DOHH2 (cell line): ENCODE results near the gene COL25A1.

Experiments used
- H3F3A ChIP-seq: fragments of 200-600 bp; sonication (generic), shearing (Covaris generic); 2 replicates; pipeline ENCODE4 v1.6.0; 2016; ENCODE audit warnings: antibody characterized with exemption, mild to moderate bottlenecking; ENCODE audit not compliant: control insufficient read depth, insufficient read depth
- H3K27ac ChIP-seq: fragments of 200-600 bp; sonication (generic); 2 replicates; pipeline ENCODE4 v1.5.1; 2014; ENCODE audit warnings: low read depth, mild to moderate bottlenecking, low read length, moderate library complexity
- H3K27me3 ChIP-seq: fragments of 200-600 bp; sonication (generic); 2 replicates; pipeline ENCODE4 v1.6.1; 2014; ENCODE audit warnings: mild to moderate bottlenecking, low read length, mixed read lengths; ENCODE audit not compliant: control insufficient read depth
- H3K36me3 ChIP-seq: fragments of 200-600 bp; sonication (generic); 2 replicates; pipeline ENCODE4 v1.6.1; 2014; ENCODE audit warnings: mild to moderate bottlenecking, low read length, moderate library complexity, mixed read lengths; ENCODE audit not compliant: control insufficient read depth
- H3K4me1 ChIP-seq: fragments of 200-600 bp; sonication (generic); 2 replicates; pipeline ENCODE4 v1.6.1; 2014; ENCODE audit warnings: mild to moderate bottlenecking, low read length, mixed read lengths; ENCODE audit not compliant: control insufficient read depth
- H3K4me2 ChIP-seq: fragments of 200-600 bp; sonication (generic); 2 replicates; pipeline ENCODE4 v1.6.0; 2014; ENCODE audit warnings: mild to moderate bottlenecking, low read length, moderate library complexity
- H3K4me3 ChIP-seq: fragments of 200-600 bp; sonication (generic); 2 replicates; pipeline ENCODE4 v1.5.1; 2014; ENCODE audit warnings: mild to moderate bottlenecking, low read length, mixed read lengths
- H3K79me2 ChIP-seq: fragments of 200-600 bp; sonication (generic); 2 replicates; pipeline ENCODE4 v1.6.1; 2014; ENCODE audit warnings: mild to moderate bottlenecking, low read length, mixed read lengths; ENCODE audit not compliant: control insufficient read depth
- H3K9me2 ChIP-seq: fragments of 200-600 bp; sonication (generic); replicated peaks from 2 replicates; pipeline ENCODE4 v1.6.1; 2014; ENCODE audit warnings: mild to moderate bottlenecking, low read length, mixed read lengths; ENCODE audit not compliant: control insufficient read depth
- H3K9me3 ChIP-seq: fragments of 200-600 bp; sonication (generic); 2 replicates; pipeline ENCODE4 v1.6.1; 2014; ENCODE audit warnings: antibody characterized with exemption, low read length, mixed read lengths; ENCODE audit not compliant: control insufficient read depth, insufficient read depth
- H4K20me1 ChIP-seq: fragments of 200-600 bp; sonication (generic); 2 replicates; pipeline ENCODE4 v1.6.0; 2014; ENCODE audit warnings: low read depth, mild to moderate bottlenecking, antibody characterized with exemption, low read length, moderate library complexity; ENCODE audit not compliant: control insufficient read depth, insufficient read depth
- EZH2phosphoT487 ChIP-seq: fragments of 200-600 bp; sonication (generic); IDR thresholded peaks from 2 replicates; pipeline ENCODE4 v1.6.1; 2017; ENCODE audit warnings: borderline replicate concordance, mild to moderate bottlenecking, antibody characterized with exemption, low read length, moderate library complexity, mixed read lengths
- TF ChIP-seq, protein P1 (sequence below): fragments of 200-600 bp; sonication (generic); IDR thresholded peaks from one replicate; pipeline ENCODE4 v1.5.1; 2014; ENCODE audit warnings: antibody characterized with exemption, mild to moderate bottlenecking, low read depth, low read length; ENCODE audit not compliant: poor library complexity, severe bottlenecking

COL25A1 gene

DNA sequence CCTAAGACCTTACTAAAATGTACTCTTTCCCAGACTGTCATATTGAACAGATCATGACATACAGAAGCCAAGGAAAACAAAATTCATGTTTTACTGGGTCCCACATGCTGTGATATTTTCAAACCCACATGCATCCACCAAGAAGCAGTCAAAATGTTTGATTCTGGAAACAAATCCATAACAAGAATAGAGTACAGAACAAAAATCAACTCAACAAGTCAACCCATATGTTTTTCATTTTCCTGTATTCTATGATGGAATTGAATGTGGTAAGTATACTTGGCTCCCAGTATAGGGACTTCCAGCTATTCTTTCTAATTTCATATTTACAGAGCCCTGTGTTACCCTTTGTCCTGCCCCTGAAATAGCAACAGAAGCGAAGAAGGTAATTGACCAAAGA lies 106.8 kb downstream of the COL25A1 start:
- Histone ChIP-seq H3K9me3 (no peaks in the 10 kb centered on the region), H3K4me3 (no peak overlapping the region), H3K79me2 (no peaks in the 10 kb centered on the region), H3K9me2 (no peaks in the 10 kb centered on the region), H4K20me1 (no peaks in the 10 kb centered on the region), H3K4me1 (no peaks in the 10 kb centered on the region), H3K27me3 (no peaks in the 10 kb centered on the region), H3K36me3 (no peaks in the 10 kb centered on the region), H3K4me2 (no peak overlapping the region), H3K27ac (no peak overlapping the region), H3F3A (no peaks in the 10 kb centered on the region)
- no peak for TF ChIP-seq EZH2phosphoT487
- TF ChIP-seq, protein P1, sequence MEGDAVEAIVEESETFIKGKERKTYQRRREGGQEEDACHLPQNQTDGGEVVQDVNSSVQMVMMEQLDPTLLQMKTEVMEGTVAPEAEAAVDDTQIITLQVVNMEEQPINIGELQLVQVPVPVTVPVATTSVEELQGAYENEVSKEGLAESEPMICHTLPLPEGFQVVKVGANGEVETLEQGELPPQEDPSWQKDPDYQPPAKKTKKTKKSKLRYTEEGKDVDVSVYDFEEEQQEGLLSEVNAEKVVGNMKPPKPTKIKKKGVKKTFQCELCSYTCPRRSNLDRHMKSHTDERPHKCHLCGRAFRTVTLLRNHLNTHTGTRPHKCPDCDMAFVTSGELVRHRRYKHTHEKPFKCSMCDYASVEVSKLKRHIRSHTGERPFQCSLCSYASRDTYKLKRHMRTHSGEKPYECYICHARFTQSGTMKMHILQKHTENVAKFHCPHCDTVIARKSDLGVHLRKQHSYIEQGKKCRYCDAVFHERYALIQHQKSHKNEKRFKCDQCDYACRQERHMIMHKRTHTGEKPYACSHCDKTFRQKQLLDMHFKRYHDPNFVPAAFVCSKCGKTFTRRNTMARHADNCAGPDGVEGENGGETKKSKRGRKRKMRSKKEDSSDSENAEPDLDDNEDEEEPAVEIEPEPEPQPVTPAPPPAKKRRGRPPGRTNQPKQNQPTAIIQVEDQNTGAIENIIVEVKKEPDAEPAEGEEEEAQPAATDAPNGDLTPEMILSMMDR, result no peak

DNA sequence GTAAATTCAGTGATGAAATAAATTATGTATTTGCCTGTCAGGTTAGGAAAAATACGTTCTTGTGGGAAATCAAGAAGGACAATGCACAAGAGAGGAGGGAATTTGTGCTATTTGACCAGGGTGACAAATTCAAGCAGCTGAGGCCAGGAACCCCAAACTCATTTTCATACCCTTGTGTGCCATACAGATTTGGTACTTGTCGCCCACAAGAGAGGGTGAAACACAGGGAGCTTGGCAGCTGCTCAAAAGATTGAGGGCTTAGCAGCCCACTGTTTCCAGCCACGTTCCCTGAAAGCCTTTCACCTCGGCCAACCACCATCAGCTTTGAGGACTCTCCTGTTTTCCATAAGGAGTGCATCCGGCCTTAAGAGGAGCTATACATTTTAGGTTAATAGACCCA lies 111.2 kb downstream of the COL25A1 start:
- Histone ChIP-seq H3K4me2 (no peak overlapping the region), H3K79me2 (no peaks in the 10 kb centered on the region), H3K27ac (no peak overlapping the region), H3K36me3 (no peaks in the 10 kb centered on the region), H3K4me3 (no peak overlapping the region), H3K9me3 (no peaks in the 10 kb centered on the region), H3F3A (no peaks in the 10 kb centered on the region), H3K4me1 (no peaks in the 10 kb centered on the region), H3K9me2 (no peaks in the 10 kb centered on the region), H3K27me3 (0 out of 2 replicates have a peak, but pooled peaks cover 3% of the 10 kb centered on the region), H4K20me1 (no peaks in the 10 kb centered on the region)
- TF ChIP-seq, protein P1, result no peak
- no peak for TF ChIP-seq EZH2phosphoT487

DNA sequence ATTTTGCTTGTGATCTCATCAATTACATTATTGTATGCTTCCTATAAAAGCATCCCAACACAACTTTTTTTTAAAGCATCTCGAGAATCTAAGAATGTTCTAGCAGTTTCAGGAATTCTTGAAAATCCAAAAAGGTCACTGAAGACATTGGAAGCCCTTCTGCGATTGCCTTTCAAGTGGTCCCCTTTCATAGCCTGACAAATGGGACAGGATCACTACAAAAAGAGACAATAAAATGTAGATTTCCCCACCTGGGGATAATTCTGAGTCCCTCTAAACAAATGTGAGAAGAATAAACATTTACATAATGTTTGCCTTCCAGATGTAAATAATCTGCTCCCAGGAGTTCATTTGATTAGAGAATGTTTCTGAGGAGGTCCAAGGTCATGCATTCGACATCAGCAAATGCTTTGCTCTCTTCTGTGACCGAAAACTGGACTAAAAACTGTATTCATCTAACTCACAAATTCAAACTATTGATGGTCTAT lies 116.0 kb downstream of the COL25A1 start:
- TF ChIP-seq, protein P1, result no peak
- TF ChIP-seq EZH2phosphoT487, result no peak
- no peaks in the 10 kb centered on the region for H3F3A ChIP-seq
- no peaks in the 10 kb centered on the region for H3K36me3 ChIP-seq
- H3K4me3 ChIP-seq, result no peak overlapping the region
- H3K4me2 ChIP-seq, result no peak overlapping the region
- H3K27ac ChIP-seq, result no peak overlapping the region
- no peaks in the 10 kb centered on the region for H4K20me1 ChIP-seq
- H3K9me2 ChIP-seq, result no peaks in the 10 kb centered on the region
- H3K27me3 ChIP-seq, result peaks cover 7% of the 10 kb centered on the region; the same call in 1 of the 2 replicates
- no peaks in the 10 kb centered on the region for H3K4me1 ChIP-seq
- H3K79me2 ChIP-seq, result no peaks in the 10 kb centered on the region
- no peaks in the 10 kb centered on the region for H3K9me3 ChIP-seq

DNA sequence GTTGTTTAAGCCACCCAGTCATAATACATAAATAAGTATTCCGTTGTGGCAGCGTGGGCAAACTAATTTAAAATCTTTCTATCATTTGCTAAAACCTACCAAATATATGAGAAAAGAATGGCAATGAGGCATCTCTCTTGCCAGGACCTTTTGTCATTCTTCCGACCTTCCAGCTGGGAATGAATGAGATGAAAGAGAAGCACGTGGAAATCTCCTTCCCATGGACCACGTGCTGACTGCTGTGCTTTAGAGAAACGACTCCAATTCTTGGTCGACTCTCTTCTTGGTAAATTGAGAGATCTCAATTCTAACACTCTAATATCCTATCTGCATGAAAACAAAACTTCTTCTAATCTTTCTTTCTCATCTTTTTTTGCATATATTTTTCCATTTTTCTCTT lies 116.5 kb downstream of the COL25A1 start:
- Histone ChIP-seq H3K27ac (no peak overlapping the region), H3K36me3 (no peaks in the 10 kb centered on the region), H3K4me1 (no peaks in the 10 kb centered on the region), H3K4me2 (no peak overlapping the region), H3K9me3 (no peaks in the 10 kb centered on the region), H3K79me2 (no peaks in the 10 kb centered on the region), H3F3A (no peaks in the 10 kb centered on the region), H3K9me2 (no peaks in the 10 kb centered on the region), H3K27me3 (peaks cover 7% of the 10 kb centered on the region; the same call in 1 of the 2 replicates), H3K4me3 (no peak overlapping the region), H4K20me1 (no peaks in the 10 kb centered on the region)
- TF ChIP-seq EZH2phosphoT487, result no peak
- TF ChIP-seq, protein P1, result no peak
